GM19397 (cell line): ENCODE measurements around the gene FOXO3.

Source experiments
- ATAC-seq: cut with Tn5 transposase; IDR thresholded peaks from one replicate; pipeline ENCODE4 v1.9.1; 2021; ENCODE audit warnings: mild to moderate bottlenecking, moderate library complexity; ENCODE audit not compliant: unreplicated experiment

Gene FOXO3

GRCh38 chr6:108574457-108575141 lies 13.9 kb downstream of the FOXO3 start:
- no peak for ATAC-seq

GRCh38 chr6:108575905-108576494 lies 15.3 kb downstream of the FOXO3 start:
- no peak for ATAC-seq

- ATAC-seq: no peak
Measured at GRCh38 chr6:108576709-108577108, 16.0 kb downstream of the FOXO3 start.

- ATAC-seq: no peak
Measured at GRCh38 chr6:108578166-108578565, 17.4 kb downstream of the FOXO3 start.

- ATAC-seq: no peak
Measured at GRCh38 chr6:108578595-108579327, 18.0 kb downstream of the FOXO3 start.

- no peak for ATAC-seq
Measured at GRCh38 chr6:108579328-108579721, 18.6 kb downstream of the FOXO3 start.

- no peak for ATAC-seq
Measured at GRCh38 chr6:108580646-108581045, 19.9 kb downstream of the FOXO3 start.

GRCh38 chr6:108581237-108581931 lies 20.7 kb downstream of the FOXO3 start:
- ATAC-seq: no peak

- no peak for ATAC-seq
Measured at GRCh38 chr6:108581932-108582475, 21.3 kb downstream of the FOXO3 start.

GRCh38 chr6:108582618-108583017 lies 21.9 kb downstream of the FOXO3 start:
- no peak for ATAC-seq

- ATAC-seq: no peak
Measured at GRCh38 chr6:108584323-108584722, 23.6 kb downstream of the FOXO3 start.

- no peak for ATAC-seq
Measured at GRCh38 chr6:108585359-108585758, 24.6 kb downstream of the FOXO3 start.

- ATAC-seq: no peak
Measured at GRCh38 chr6:108585921-108586536, 25.3 kb downstream of the FOXO3 start.

GRCh38 chr6:108587258-108588059 lies 26.7 kb downstream of the FOXO3 start:
- ATAC-seq: no peak

- ATAC-seq: no peak
Measured at GRCh38 chr6:108588586-108588985, 27.9 kb downstream of the FOXO3 start.

GRCh38 chr6:108589244-108589791 lies 28.6 kb downstream of the FOXO3 start:
- ATAC-seq: no peak

GRCh38 chr6:108591040-108591816 lies 30.5 kb downstream of the FOXO3 start:
- ATAC-seq: no peak

- ATAC-seq: peak; percentile 81
Measured at GRCh38 chr6:108592371-108593337, 31.9 kb downstream of the FOXO3 start.
